ENCODE data around the gene RNF166.
A peak's percentile ranks its signal among the peaks of the same experiment; 100 is the strongest.

Gene RNF166

GRCh38 chr16:88681084-88681680, 25.0 kb downstream of the RNF166 start:
- H3K4me3 ChIP-seq (replicated peaks in 1 of 2; ENCODE audit: low read depth in 2 of 2, low read length in 2 of 2), result no peak overlapping the region
- TF ChIP-seq CTCF (IDR thresholded peaks at IDR 0.05; ENCODE audit: low read depth, low read length), result peak; percentile 20
- DNase-seq (ENCODE audit: low read depth in 2 of 2), result no peak

GRCh38 chr16:88680554-88681083, 25.6 kb downstream of the RNF166 start:
- no peak for TF ChIP-seq CTCF (IDR thresholded peaks at IDR 0.05; ENCODE audit: low read depth, low read length)
- H3K4me3 ChIP-seq (replicated peaks in 1 of 2; ENCODE audit: low read depth in 2 of 2, low read length in 2 of 2), result no peak overlapping the region
- no peak for DNase-seq (ENCODE audit: low read depth in 2 of 2)

GRCh38 chr16:88678224-88678979, 27.8 kb downstream of the RNF166 start:
- H3K4me3 ChIP-seq (replicated peaks in 1 of 2; ENCODE audit: low read depth in 2 of 2, low read length in 2 of 2), result no peak overlapping the region
- DNase-seq (ENCODE audit: low read depth in 2 of 2), result no peak
- no peak for TF ChIP-seq CTCF (IDR thresholded peaks at IDR 0.05; ENCODE audit: low read depth, low read length)

GRCh38 chr16:88677721-88678120, 28.5 kb downstream of the RNF166 start:
- no peak for TF ChIP-seq CTCF (IDR thresholded peaks at IDR 0.05; ENCODE audit: low read depth, low read length)
- no peak for DNase-seq (ENCODE audit: low read depth in 2 of 2)
- H3K4me3 ChIP-seq (replicated peaks in 1 of 2; ENCODE audit: low read depth in 2 of 2, low read length in 2 of 2), result no peak overlapping the region

GRCh38 chr16:88676502-88677242, 29.5 kb downstream of the RNF166 start:
- no peak overlapping the region for H3K4me3 ChIP-seq (replicated peaks in 1 of 2; ENCODE audit: low read depth in 2 of 2, low read length in 2 of 2)
- no peak for TF ChIP-seq CTCF (IDR thresholded peaks at IDR 0.05; ENCODE audit: low read depth, low read length)
- DNase-seq (ENCODE audit: low read depth in 2 of 2), result no peak

- TF ChIP-seq CTCF (IDR thresholded peaks at IDR 0.05; ENCODE audit: low read depth, low read length), result no peak
- DNase-seq (ENCODE audit: low read depth in 2 of 2), result no peak
- no peak overlapping the region for H3K4me3 ChIP-seq (replicated peaks in 1 of 2; ENCODE audit: low read depth in 2 of 2, low read length in 2 of 2)
These were observed 32.4 kb downstream of the RNF166 start for GRCh38 chr16:88673716-88674379.
